GM20431 (cell line): ENCODE measurements around the gene GPR158.

Experiments used
- in situ Hi-C: fragments of 300-500 bp; cut with MseI, MboI; formaldehyde crosslinking; loops from one replicate; pipeline ENCODE4 v1.15.0; 2020; ENCODE audit warnings: low sequenced_read_pairs; ENCODE audit not compliant: unreplicated experiment

Gene GPR158

GRCh38 chr10:25639646-25640045 lies 464.8 kb downstream of the GPR158 start:
- in situ Hi-C loops, result no loop called here

GRCh38 chr10:25641595-25641994 lies 466.8 kb downstream of the GPR158 start:
- in situ Hi-C loops, result no loop called here

DNA sequence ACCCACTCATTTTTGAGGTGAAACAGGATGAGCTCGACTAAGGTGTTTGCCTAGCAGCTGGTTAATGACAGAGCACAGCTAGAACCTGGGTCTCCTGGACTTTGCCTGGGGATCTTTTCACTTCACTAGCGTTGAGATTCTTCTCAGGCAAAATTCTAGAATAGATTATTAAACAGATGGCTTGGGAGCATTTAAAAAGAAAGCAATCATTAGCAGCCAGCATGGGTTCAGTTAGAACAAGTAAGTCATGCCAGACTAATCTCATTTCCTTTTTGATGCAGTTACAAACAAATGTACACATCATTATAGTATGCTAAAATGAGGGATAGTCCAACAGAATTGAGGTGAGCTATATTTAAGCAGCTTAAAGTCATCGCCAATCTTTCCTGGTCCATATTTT lies 467.9 kb downstream of the GPR158 start:
- in situ Hi-C loops, result no loop called here

- in situ Hi-C loops, result no loop called here
Observed at GRCh38 chr10:25646371-25646770, 471.6 kb downstream of the GPR158 start.

GRCh38 chr10:25651534-25651933 lies 476.7 kb downstream of the GPR158 start:
- in situ Hi-C loops, result no loop called here
